Testis (tissue), 5 donors: ENCODE measurements around the gene SLC44A1. TPM values are rescaled to one million over a fixed set of nuclear protein-coding genes. Genes with fewer than 3 reads are reported as not detected.

Experiments used
- DNase-seq: peaks from one replicate; pipeline ENCODE4 v3.0.0-alpha.2; 2019
- H3K27ac ChIP-seq, 2 donors: fragments of 200-600 bp; sonication (generic); one replicate each; pipeline ENCODE4 v1.5.1; 2019
- H3K27me3 ChIP-seq: fragments of 200-600 bp; sonication (generic); one replicate; pipeline ENCODE4 v1.5.1; 2019
- H3K36me3 ChIP-seq: fragments of 200-600 bp; sonication (generic); one replicate; pipeline ENCODE4 v1.5.1; 2017; ENCODE audit warnings: low read depth; ENCODE audit errors: missing control alignments
- H3K4me1 ChIP-seq: fragments of 200-600 bp; sonication (generic); one replicate; pipeline ENCODE4 v1.5.1; 2019
- H3K4me3 ChIP-seq, 2 donors: fragments of 200-600 bp; sonication (generic); one replicate each; pipeline ENCODE4 v1.5.1; 2017 to 2019
- H3K9me3 ChIP-seq: fragments of 200-600 bp; sonication (generic); one replicate; pipeline ENCODE4 v1.5.1; 2017
- POLR2A ChIP-seq: fragments of 450-650 bp; IDR thresholded peaks from one replicate; pipeline ENCODE4 v1.6.1; 2017; ENCODE audit warnings: antibody characterized with exemption, mild to moderate bottlenecking, moderate library complexity
- whole genome bisulfite sequencing, 2 donors: methylation state at CpG; one replicate each; pipeline ENCODE4 v1.1.5; 2018; 5-methylcytosine and 5-hydroxymethylcytosine counted together
- intact Hi-C: fragments of 100-400 bp; cut with DNase I; formaldehyde crosslinking; loops from one replicate; pipeline ENCODE4 v1.15.1; 2023; ENCODE audit warnings: low total_unique reads
- long read RNA-seq, 2 donors: transcript quantifications; one replicate each; lab custom pipeline, GENCODE V29; 2026
- polyA plus RNA-seq: library from polyadenylated mRNA; stranded (reverse); fragments of 350-450 nt; fragmentation: Illumina TruSeq; extraction: RNeasy Lipid Tissue Mini Kit (QIAGEN cat#74804); gene quantifications from one replicate; pipeline ENCODE4 v1.2.3, GENCODE V29; 2014; ENCODE audit warnings: low read depth, low replicate concordance; ENCODE audit not compliant: insufficient read depth
- total RNA-seq, 2 donors: library from RNA; depleted of rRNA; stranded (reverse); fragments of >200 nt; gene quantifications; one replicate each; pipeline ENCODE4 v1.2.3, GENCODE V29; 2016
- TF ChIP-seq, protein P1 (sequence below), 3 experiments: fragments of 450-650 bp in 2 of 3; fragments of 200-600 bp in 1 of 3; sonication (generic) in 1 of 3; IDR thresholded peaks; one replicate each; pipeline ENCODE4 v1.5.1; 2016 to 2019; ENCODE audit warnings: antibody characterized with exemption in 3 of 3, mild to moderate bottlenecking in 2 of 3, moderate library complexity in 1 of 3

The SLC44A1 gene
- total RNA-seq (10 to 100 TPM in 1 of 2 donors, 1 to 10 TPM in 1; 8.9 to 16.7 TPM), polyA plus RNA-seq (11.1 TPM)
- long read RNA-seq, donor 1, full-length matches to known transcripts: 3 of 8 reads
- long read RNA-seq, donor 1, partial matches to known transcripts: 5 of 8 reads
- long read RNA-seq, donor 1, other reads (novel, unspliced or antisense): 0 of 8 reads
- long read RNA-seq, donor 2, full-length matches to known transcripts: 1 of 1 reads
- long read RNA-seq, donor 2, partial matches to known transcripts: 0 of 1 reads
- long read RNA-seq, donor 2, other reads (novel, unspliced or antisense): 0 of 1 reads

DNA sequence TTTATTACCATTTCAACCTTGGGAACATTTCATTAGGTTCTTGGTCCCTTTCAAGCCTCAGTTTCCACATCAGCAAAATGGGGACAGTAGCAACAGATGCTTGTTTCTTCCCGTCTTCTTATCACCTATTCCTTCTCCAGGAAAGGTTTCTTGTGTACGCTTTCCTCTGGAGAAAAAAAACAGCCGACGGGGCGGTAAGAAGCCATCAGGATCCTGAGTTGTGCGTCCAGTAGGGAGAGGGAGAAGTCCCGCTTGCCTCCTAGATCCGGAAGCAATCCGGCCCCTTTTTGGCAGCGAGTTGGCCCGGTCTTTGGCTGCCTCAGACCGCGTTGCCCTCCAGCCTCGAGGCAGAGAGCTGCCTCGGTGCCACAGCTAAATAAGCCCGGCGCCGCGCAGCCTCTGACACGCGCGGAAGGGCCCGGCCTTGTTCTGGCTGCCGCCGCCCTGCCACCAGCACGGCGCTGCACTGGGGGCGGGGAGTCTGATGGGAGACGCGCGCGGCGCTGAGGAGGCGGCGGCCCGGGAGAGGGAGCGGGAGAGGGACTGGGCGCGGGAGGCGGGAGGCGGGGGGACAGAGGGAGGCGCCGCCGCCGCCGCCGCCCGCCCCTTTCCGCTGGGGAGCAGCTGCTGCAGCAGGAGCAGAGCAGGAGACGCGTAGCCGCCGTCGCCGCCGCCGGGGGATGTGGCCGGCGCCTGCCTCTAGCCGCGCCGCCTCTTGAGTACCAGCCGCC, at the start of gene SLC44A1:
Gene SLC44A1 (plus strand): TSS at position 649 of the 731 bp plus-strand sequence. CDS start 218 bp downstream, outside the sequence.
- Histone ChIP-seq H3K9me3 (no peaks in the 10 kb centered on the region), H3K4me3 (peak within 1 kb of the TSS; percentile 75 to 83), H3K36me3 (no peaks in the 10 kb centered on the region), H3K4me1 (peaks cover 28% of the 10 kb centered on the region), H3K27me3 (no peaks in the 10 kb centered on the region), H3K27ac (peak within 1 kb of the TSS; percentile 73 to 80)
- intact Hi-C loops: no loop called here
- TF ChIP-seq, protein P1, sequence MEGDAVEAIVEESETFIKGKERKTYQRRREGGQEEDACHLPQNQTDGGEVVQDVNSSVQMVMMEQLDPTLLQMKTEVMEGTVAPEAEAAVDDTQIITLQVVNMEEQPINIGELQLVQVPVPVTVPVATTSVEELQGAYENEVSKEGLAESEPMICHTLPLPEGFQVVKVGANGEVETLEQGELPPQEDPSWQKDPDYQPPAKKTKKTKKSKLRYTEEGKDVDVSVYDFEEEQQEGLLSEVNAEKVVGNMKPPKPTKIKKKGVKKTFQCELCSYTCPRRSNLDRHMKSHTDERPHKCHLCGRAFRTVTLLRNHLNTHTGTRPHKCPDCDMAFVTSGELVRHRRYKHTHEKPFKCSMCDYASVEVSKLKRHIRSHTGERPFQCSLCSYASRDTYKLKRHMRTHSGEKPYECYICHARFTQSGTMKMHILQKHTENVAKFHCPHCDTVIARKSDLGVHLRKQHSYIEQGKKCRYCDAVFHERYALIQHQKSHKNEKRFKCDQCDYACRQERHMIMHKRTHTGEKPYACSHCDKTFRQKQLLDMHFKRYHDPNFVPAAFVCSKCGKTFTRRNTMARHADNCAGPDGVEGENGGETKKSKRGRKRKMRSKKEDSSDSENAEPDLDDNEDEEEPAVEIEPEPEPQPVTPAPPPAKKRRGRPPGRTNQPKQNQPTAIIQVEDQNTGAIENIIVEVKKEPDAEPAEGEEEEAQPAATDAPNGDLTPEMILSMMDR (IDR thresholded peaks at IDR 0.05): peak in 1 of 3 experiments; percentile 5
- TF ChIP-seq POLR2A: no peak
- peak; percentile 97 for DNase-seq
- WGBS, 2 donors: 2 to 5% methylated on average over 11 to 55 of the region's 63 CpGs

DNA sequence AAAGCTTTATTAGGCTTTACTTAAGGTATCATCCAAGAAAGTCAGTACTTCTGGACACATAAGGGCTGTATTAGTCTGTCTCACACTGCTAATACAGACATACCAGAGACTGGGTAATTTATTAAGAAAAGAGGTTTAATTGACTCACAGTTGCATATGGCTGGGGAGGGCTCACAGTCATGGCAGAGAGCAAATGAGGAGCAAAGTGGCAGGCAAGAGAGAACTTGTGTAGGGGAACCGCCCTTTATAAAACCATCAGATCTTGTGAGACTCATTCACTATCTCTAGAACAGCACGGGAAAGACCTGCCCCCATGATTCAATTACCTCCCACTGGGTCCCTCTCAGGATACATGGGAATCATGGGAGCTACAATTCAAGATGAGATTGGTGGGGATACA, 49.2 kb upstream of the SLC44A1 start:
- 78 to 83% methylated on average over 2 of the region's 2 CpGs for WGBS, 2 donors
- intact Hi-C loops: no loop called here

DNA sequence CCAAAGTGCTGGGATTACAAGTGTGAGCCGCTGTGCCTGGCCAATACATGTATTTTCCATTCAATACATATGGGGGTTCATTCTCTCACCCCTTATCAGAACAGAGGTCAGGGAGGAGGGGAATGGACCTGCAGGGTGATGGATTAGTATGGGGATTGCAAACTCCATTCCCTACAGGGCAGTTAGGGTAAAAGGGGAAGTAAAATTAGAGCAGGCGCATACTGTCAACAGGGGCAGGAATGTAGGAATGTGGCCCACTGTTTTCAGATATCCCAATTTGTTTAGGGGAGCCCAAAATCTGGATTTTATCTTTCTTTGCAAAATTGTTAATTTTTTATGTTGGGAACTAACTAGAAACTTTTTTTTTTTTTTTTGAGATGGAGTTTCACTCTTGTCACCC, 46.4 kb upstream of the SLC44A1 start:
- no peaks in the 10 kb centered on the region for H3K4me1 ChIP-seq
- intact Hi-C loops: no loop called here
- WGBS, 2 donors: 96 to 97% methylated on average over 2 of the region's 2 CpGs
- no peaks in the 10 kb centered on the region for H3K9me3 ChIP-seq
- H3K36me3 ChIP-seq: no peaks in the 10 kb centered on the region
- H3K27ac ChIP-seq: no peak overlapping the region
- no peaks in the 10 kb centered on the region for H3K27me3 ChIP-seq
- no peak overlapping the region for H3K4me3 ChIP-seq
- no peak for DNase-seq
- no peak for TF ChIP-seq POLR2A
- TF ChIP-seq, protein P1 (IDR thresholded peaks at IDR 0.05): no peak

More for the DNA sequence above, 49.2 kb upstream of the SLC44A1 start:
- H3K27me3 ChIP-seq: no peaks in the 10 kb centered on the region
- H3K4me3 ChIP-seq: no peak overlapping the region
- TF ChIP-seq, protein P1 (IDR thresholded peaks at IDR 0.05): no peak
- no peak for TF ChIP-seq POLR2A
- H3K27ac ChIP-seq: no peak overlapping the region
- no peaks in the 10 kb centered on the region for H3K9me3 ChIP-seq
- no peaks in the 10 kb centered on the region for H3K4me1 ChIP-seq
- DNase-seq: no peak
- no peaks in the 10 kb centered on the region for H3K36me3 ChIP-seq

DNA sequence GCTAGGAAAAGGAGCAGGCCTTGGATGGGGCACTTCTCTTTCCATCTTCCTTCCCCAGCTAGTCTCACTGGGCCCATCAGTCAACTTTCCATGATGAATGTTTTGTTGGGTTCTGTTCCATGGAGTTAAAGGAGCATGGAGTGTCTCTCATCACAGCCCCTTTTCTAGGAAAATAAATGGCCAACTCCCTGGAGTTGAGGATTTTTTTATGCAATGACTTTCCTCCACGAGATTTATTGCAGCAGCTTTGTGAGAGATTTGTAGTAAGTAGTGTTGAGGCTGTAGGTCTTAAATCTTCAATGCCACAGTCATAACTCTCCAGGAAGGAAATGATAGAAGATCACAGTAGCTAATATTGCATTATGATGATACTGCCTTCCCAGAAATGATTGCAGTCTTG, 45.6 kb upstream of the SLC44A1 start:
- Histone ChIP-seq H3K36me3 (no peaks in the 10 kb centered on the region), H3K27me3 (no peaks in the 10 kb centered on the region), H3K4me3 (no peak overlapping the region), H3K4me1 (no peaks in the 10 kb centered on the region), H3K27ac (no peak overlapping the region), H3K9me3 (no peaks in the 10 kb centered on the region)
- TF ChIP-seq, protein P1 (IDR thresholded peaks at IDR 0.05): no peak
- no peak for TF ChIP-seq POLR2A
- no peak for DNase-seq
- intact Hi-C loops: no loop called here
- WGBS, 2 donors: 44 to 69% methylated on average over 1 of the region's 1 CpG
